GM13976 (cell line): Measurements from ENCODE around the gene COLQ.
"Not testable (repeated sequence)": the region's sequence is repeated elsewhere in the genome, so short reads cannot be mapped to it uniquely, and the experiment has no call there.

Experiments
- DNase-seq: peaks from one replicate; pipeline ENCODE4 v3.0.0; 2012; ENCODE audit warnings: low spot score
- in situ Hi-C: fragments of 300-500 bp; cut with MboI; formaldehyde crosslinking; loops from one replicate; pipeline ENCODE4 v1.12.0; 2022; ENCODE audit warnings: low sequenced_read_pairs, mixed read lengths, inconsistent platforms; ENCODE audit not compliant: unreplicated experiment
- TF ChIP-seq, protein P1 (sequence below): IDR thresholded peaks from 2 replicates; pipeline ENCODE4 v1.5.1; 2012; ENCODE audit warnings: borderline replicate concordance, mild to moderate bottlenecking; ENCODE audit not compliant: insufficient read depth; ENCODE audit errors: extremely low read depth, missing control alignments, control extremely low read depth

Gene COLQ

GRCh38 chr3:15491143-15491542, 30.4 kb downstream of the COLQ start:
- in situ Hi-C loops, result no loop called here
- TF ChIP-seq, protein P1, sequence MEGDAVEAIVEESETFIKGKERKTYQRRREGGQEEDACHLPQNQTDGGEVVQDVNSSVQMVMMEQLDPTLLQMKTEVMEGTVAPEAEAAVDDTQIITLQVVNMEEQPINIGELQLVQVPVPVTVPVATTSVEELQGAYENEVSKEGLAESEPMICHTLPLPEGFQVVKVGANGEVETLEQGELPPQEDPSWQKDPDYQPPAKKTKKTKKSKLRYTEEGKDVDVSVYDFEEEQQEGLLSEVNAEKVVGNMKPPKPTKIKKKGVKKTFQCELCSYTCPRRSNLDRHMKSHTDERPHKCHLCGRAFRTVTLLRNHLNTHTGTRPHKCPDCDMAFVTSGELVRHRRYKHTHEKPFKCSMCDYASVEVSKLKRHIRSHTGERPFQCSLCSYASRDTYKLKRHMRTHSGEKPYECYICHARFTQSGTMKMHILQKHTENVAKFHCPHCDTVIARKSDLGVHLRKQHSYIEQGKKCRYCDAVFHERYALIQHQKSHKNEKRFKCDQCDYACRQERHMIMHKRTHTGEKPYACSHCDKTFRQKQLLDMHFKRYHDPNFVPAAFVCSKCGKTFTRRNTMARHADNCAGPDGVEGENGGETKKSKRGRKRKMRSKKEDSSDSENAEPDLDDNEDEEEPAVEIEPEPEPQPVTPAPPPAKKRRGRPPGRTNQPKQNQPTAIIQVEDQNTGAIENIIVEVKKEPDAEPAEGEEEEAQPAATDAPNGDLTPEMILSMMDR, result no peak
- peak; percentile 60 for DNase-seq

DNA sequence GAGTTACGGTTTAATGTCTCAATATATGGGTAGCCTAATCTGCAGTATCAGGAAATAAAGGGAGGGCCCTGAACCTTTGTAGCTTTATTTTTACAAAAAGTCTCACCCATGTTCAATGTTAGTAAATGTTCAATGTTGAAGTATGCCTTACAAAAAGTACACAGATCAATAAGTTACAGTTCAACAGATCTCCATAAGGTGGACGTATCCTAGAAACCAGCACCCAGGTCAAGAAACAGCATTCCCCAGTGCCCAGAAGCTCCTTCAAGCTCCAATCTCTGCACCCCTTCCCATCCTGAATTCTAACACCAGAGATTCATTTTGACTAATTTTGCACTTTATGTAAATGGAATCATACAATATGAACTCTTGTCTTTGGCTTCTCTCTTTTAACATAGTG, 31.3 kb downstream of the COLQ start:
- in situ Hi-C loops, result no loop called here
- no peak for DNase-seq
- TF ChIP-seq, protein P1, result no peak

GRCh38 chr3:15488002-15488401, 33.5 kb downstream of the COLQ start:
- TF ChIP-seq, protein P1, result no peak
- DNase-seq, result no peak

GRCh38 chr3:15486979-15487378, 34.5 kb downstream of the COLQ start:
- DNase-seq, result no peak
- TF ChIP-seq, protein P1, result no peak
- in situ Hi-C loops, result no loop called here

More at GRCh38 chr3:15488002-15488401, 33.5 kb downstream of the COLQ start:
- in situ Hi-C loops, result no loop called here

DNA sequence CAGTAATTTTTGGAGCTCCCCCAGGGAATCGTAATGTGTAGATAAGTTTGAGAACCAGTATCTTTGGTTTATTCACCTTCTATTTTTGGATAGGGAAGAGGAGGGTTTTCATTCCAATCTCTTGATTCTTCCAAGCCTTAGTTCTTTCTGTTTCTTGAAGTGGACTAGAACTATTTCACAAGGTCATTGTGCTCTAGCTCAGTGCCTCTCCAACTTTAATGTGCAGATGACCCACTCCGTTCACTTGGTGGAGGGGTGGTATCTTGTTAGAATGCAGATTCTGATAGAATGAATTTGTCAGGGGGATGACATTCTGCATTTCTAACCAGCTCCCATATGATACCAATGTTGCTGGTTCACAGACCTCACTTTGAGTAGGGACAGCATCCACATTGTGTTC, 35.5 kb downstream of the COLQ start:
- in situ Hi-C loops, result no loop called here
- DNase-seq, result no peak
- TF ChIP-seq, protein P1, result no peak

DNA sequence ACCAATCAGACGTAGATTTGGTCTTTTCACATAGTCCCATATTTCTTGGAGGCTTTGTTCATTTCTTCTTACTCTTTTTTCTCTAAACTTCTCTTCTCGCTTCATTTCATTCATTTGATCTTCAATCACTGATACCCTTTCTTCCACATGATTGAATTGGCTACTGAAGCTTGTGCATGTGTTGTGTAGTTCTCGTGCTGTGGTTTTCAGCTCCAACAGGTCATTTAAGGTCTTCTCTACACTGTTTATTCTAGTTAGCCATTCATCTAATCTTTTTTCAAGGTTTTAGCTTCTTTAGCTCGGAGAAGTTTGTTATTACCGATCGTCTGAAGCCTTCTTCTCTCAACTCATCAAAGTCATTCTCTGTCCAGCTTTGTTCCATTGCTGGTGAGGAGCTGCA, 37.0 kb downstream of the COLQ start:
- DNase-seq, in situ Hi-C loops: not testable (repeated sequence)

- TF ChIP-seq, protein P1, result no peak
- in situ Hi-C loops, result no loop called here
- no peak for DNase-seq
These were observed 41.9 kb downstream of the COLQ start for GRCh38 chr3:15479400-15480224.
